Astrocyte (in vitro differentiated cells and primary cell): Measurements from ENCODE around the gene ELFN2. TPM values are rescaled to one million over a fixed set of nuclear protein-coding genes. Genes with fewer than 3 reads are reported as not detected.

ENCODE experiments used
- DNase-seq: peaks from one replicate; pipeline ENCODE4 v3.0.0-alpha.2; 2010; ENCODE audit warnings: low read depth
- FAIRE-seq: peaks from 2 replicates; lab custom pipeline; 2011; peaks lifted over from hg19 to GRCh38; lab: Jason Lieb, UNC
- H2AFZ ChIP-seq: 2 replicates; pipeline ENCODE4 v1.6.0; 2012; ENCODE audit warnings: low read depth, low read length, inconsistent platforms
- H3K27ac ChIP-seq: 2 replicates; pipeline ENCODE4 v1.5.1; 2011; ENCODE audit warnings: low read depth, low read length, inconsistent platforms
- H3K27me3 ChIP-seq: 2 replicates; pipeline ENCODE4 v1.6.0; 2011; ENCODE audit warnings: low read length, inconsistent platforms; ENCODE audit not compliant: insufficient read depth
- H3K36me3 ChIP-seq: 2 replicates; pipeline ENCODE4 v1.5.1; 2011; ENCODE audit warnings: low read length, inconsistent platforms; ENCODE audit not compliant: insufficient read depth
- H3K4me1 ChIP-seq: 2 replicates; pipeline ENCODE4 v1.5.1; 2011; ENCODE audit warnings: low read length, inconsistent platforms; ENCODE audit not compliant: insufficient read depth
- H3K4me2 ChIP-seq: 2 replicates; pipeline ENCODE4 v1.6.0; 2012; ENCODE audit warnings: low read length, inconsistent platforms
- H3K4me3 ChIP-seq: 2 replicates; pipeline ENCODE4 v1.5.1; 2011; ENCODE audit warnings: low read depth, mild to moderate bottlenecking, low read length, inconsistent platforms; ENCODE audit not compliant: insufficient read depth
- H3K79me2 ChIP-seq: 2 replicates; pipeline ENCODE4 v1.6.0; 2012; ENCODE audit warnings: mild to moderate bottlenecking, low read length, inconsistent platforms; ENCODE audit not compliant: insufficient read depth
- H3K9ac ChIP-seq: 2 replicates; pipeline ENCODE4 v1.6.0; 2012; ENCODE audit warnings: mild to moderate bottlenecking, low read length, inconsistent platforms
- H3K9me3 ChIP-seq: 2 replicates; pipeline ENCODE4 v1.5.1; 2012; ENCODE audit warnings: low read depth, mild to moderate bottlenecking, low read length, inconsistent platforms; ENCODE audit not compliant: insufficient read depth
- H4K20me1 ChIP-seq: 2 replicates; pipeline ENCODE4 v1.6.0; 2012; ENCODE audit warnings: low read length, inconsistent platforms; ENCODE audit not compliant: insufficient read depth
- H3K27ac Mint-ChIP-seq: one replicate; pipeline ENCODE4 v1.8.0; 2021; ENCODE audit warnings: mild to moderate bottlenecking, mixed read lengths; ENCODE audit not compliant: unreplicated experiment
- H3K27me3 Mint-ChIP-seq: one replicate; pipeline ENCODE4 v1.8.0; 2021; ENCODE audit warnings: low read depth, mixed read lengths; ENCODE audit not compliant: unreplicated experiment
- H3K36me3 Mint-ChIP-seq: one replicate; pipeline ENCODE4 v1.8.0; 2021; ENCODE audit warnings: low read depth, mixed read lengths; ENCODE audit not compliant: unreplicated experiment
- H3K4me1 Mint-ChIP-seq: one replicate; pipeline ENCODE4 v1.8.0; 2021; ENCODE audit warnings: low read depth, mixed read lengths; ENCODE audit not compliant: unreplicated experiment
- H3K4me3 Mint-ChIP-seq: one replicate; pipeline ENCODE4 v1.8.0; 2021; ENCODE audit warnings: mild to moderate bottlenecking, moderate library complexity, mixed read lengths; ENCODE audit not compliant: unreplicated experiment
- H3K9me3 Mint-ChIP-seq: one replicate; pipeline ENCODE4 v1.8.0; 2021; ENCODE audit warnings: mild to moderate bottlenecking, mixed read lengths; ENCODE audit not compliant: unreplicated experiment
- CTCF ChIP-seq: IDR thresholded peaks from 2 replicates; pipeline ENCODE4 v1.5.1; 2011; ENCODE audit warnings: low read depth, mild to moderate bottlenecking, inconsistent platforms, low read length, moderate library complexity; ENCODE audit not compliant: insufficient read depth
- EZH2 ChIP-seq: IDR thresholded peaks from 2 replicates; pipeline ENCODE4 v1.6.1; 2012; ENCODE audit warnings: mild to moderate bottlenecking, low read length, inconsistent platforms; ENCODE audit not compliant: insufficient read depth
- total RNA-seq: library from RNA; stranded (reverse); gene quantifications from 2 replicates; pipeline ENCODE4 v1.2.1, GENCODE V29; 2021

The ELFN2 gene
- total RNA-seq, 1 donor from 2014 or later, result 2.8 TPM

- H3K4me1 ChIP-seq, result no peaks in the 10 kb centered on the region
- Mint-ChIP-seq H3K4me3 (no peak overlapping the region), H3K36me3 (peaks cover 2% of the 10 kb centered on the region), H3K4me1 (peaks cover 4% of the 10 kb centered on the region), H3K27me3 (peaks cover 68% of the 10 kb centered on the region), H3K9me3 (peaks cover 3% of the 10 kb centered on the region), H3K27ac (no peak overlapping the region)
- no peak overlapping the region for H3K27ac ChIP-seq
- H3K4me3 ChIP-seq, result no peak overlapping the region
- H2AFZ ChIP-seq, result no peak overlapping the region
- H3K79me2 ChIP-seq, result no peaks in the 10 kb centered on the region
- FAIRE-seq, result no peak
- no peak overlapping the region for H3K9ac ChIP-seq
- H3K27me3 ChIP-seq, result peaks cover 2% of the 10 kb centered on the region
- DNase-seq, result no peak
- no peaks in the 10 kb centered on the region for H4K20me1 ChIP-seq
- TF ChIP-seq CTCF, result no peak
- no peak for TF ChIP-seq EZH2
- H3K9me3 ChIP-seq, result no peaks in the 10 kb centered on the region
- H3K36me3 ChIP-seq, result no peaks in the 10 kb centered on the region
- H3K4me2 ChIP-seq, result no peak overlapping the region
These were observed 63.9 kb downstream of the ELFN2 start for GRCh38 chr22:37363261-37363992.

DNA sequence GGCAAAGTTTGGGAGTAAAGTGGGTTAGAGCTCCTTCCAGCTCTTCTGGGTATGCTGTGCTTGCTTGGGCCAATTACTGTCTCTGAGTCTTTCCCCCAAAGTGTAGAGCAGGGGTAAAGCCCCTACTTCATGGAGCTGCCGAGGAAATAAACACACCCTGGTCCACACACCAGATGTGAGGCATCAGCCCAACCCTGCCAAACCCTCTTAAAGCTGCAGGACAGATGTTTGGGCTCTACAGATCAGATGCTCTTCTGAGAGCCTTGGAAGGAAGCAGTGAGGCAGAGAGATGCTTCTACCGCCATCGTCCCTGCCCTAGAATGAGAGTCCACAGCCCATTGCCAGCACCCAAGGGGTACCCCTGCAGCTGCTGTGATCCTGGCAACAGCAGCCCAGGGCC, 64.7 kb downstream of the ELFN2 start:
- Mint-ChIP-seq H3K36me3 (peaks cover 2% of the 10 kb centered on the region), H3K4me1 (peaks cover 4% of the 10 kb centered on the region), H3K4me3 (no peak overlapping the region), H3K9me3 (peaks cover 5% of the 10 kb centered on the region), H3K27me3 (peaks cover 73% of the 10 kb centered on the region), H3K27ac (no peak overlapping the region)
- no peak overlapping the region for H3K27ac ChIP-seq
- no peak overlapping the region for H2AFZ ChIP-seq
- peaks cover 2% of the 10 kb centered on the region for H3K27me3 ChIP-seq
- H3K36me3 ChIP-seq, result no peaks in the 10 kb centered on the region
- H3K9me3 ChIP-seq, result no peaks in the 10 kb centered on the region
- no peak overlapping the region for H3K4me3 ChIP-seq
- FAIRE-seq (no peak), DNase-seq (no peak)
- no peak for TF ChIP-seq CTCF
- TF ChIP-seq EZH2, result no peak
- no peaks in the 10 kb centered on the region for H3K79me2 ChIP-seq
- H3K9ac ChIP-seq, result no peak overlapping the region
- H4K20me1 ChIP-seq, result no peaks in the 10 kb centered on the region
- no peak overlapping the region for H3K4me2 ChIP-seq
- H3K4me1 ChIP-seq, result no peaks in the 10 kb centered on the region

- H3K27me3 Mint-ChIP-seq, result peaks cover 68% of the 10 kb centered on the region
- H3K79me2 ChIP-seq, result no peaks in the 10 kb centered on the region
- peaks cover 4% of the 10 kb centered on the region for H3K4me1 Mint-ChIP-seq
- no peak overlapping the region for H2AFZ ChIP-seq
- no peaks in the 10 kb centered on the region for H4K20me1 ChIP-seq
- H3K36me3 ChIP-seq, result no peaks in the 10 kb centered on the region
- peaks cover 8% of the 10 kb centered on the region for H3K4me1 ChIP-seq
- no peak overlapping the region for H3K27ac Mint-ChIP-seq
- H3K9me3 ChIP-seq, result no peaks in the 10 kb centered on the region
- DNase-seq, result no peak
- TF ChIP-seq EZH2 (no peak), CTCF (no peak)
- peaks cover 1% of the 10 kb centered on the region for H3K27me3 ChIP-seq
- H3K4me3 ChIP-seq, result no peak overlapping the region
- no peak overlapping the region for H3K4me2 ChIP-seq
- H3K9ac ChIP-seq, result no peak overlapping the region
- peaks cover 2% of the 10 kb centered on the region for H3K36me3 Mint-ChIP-seq
- peaks cover 10% of the 10 kb centered on the region for H3K9me3 Mint-ChIP-seq
- H3K4me3 Mint-ChIP-seq, result no peak overlapping the region
- H3K27ac ChIP-seq, result no peak overlapping the region
- FAIRE-seq, result no peak
These were observed 68.4 kb downstream of the ELFN2 start for GRCh38 chr22:37358917-37359316.
